CD4-positive, alpha-beta T cell (primary cell): Measurements from ENCODE around the gene KCTD20. TPM values are rescaled to one million over a fixed set of nuclear protein-coding genes. Genes with fewer than 3 reads are reported as not detected.

Source experiments
- ATAC-seq: fragments of 200-7000 bp; cut with Tn5 transposase; one replicate; pipeline ENCODE4 v1.10.0; 2022; ENCODE audit warnings: mild to moderate bottlenecking; ENCODE audit not compliant: poor library complexity
- CTCF ChIA-PET: fragments of 350-600 bp; sonication (Branson Sonifier 250); formaldehyde crosslinking; loops from one replicate; lab custom pipeline; 2021; ENCODE audit warnings: antibody characterized with exemption, inconsistent platforms; lab: Charles Lee
- POLR2A ChIA-PET: fragments of 350-600 bp; sonication (Branson Sonifier 250); formaldehyde crosslinking; loops from one replicate; lab custom pipeline; 2021; ENCODE audit warnings: antibody characterized with exemption, inconsistent platforms; lab: Charles Lee
- DNase-seq, 14 experiments: peaks; one replicate each; pipeline ENCODE4 v3.0.0-alpha.2; 2013 to 2020; ENCODE audit warnings: mixed read lengths in 2 of 14
- H3K27ac ChIP-seq, 2 donors: one replicate each; pipeline versions ENCODE4 v1.5.1 to v1.7.0; 2013; ENCODE audit warnings: low read length in 2 of 2, low read depth in 1 of 2, mild to moderate bottlenecking in 1 of 2
- H3K27me3 ChIP-seq, 2 experiments: 1 replicate in 1 of 2; 2 replicates in 1 of 2; pipeline versions ENCODE4 v1.6.1 to v1.7.0; 2013; ENCODE audit warnings: low read length in 2 of 2, control low read depth in 1 of 2, mild to moderate bottlenecking in 1 of 2, moderate library complexity in 1 of 2; ENCODE audit not compliant: insufficient read depth in 2 of 2, control insufficient read depth in 1 of 2
- H3K36me3 ChIP-seq: one replicate; pipeline ENCODE4 v1.6.1; 2013; ENCODE audit warnings: low read length, control low read depth; ENCODE audit not compliant: insufficient read depth
- H3K4me1 ChIP-seq: one replicate; pipeline ENCODE4 v1.6.1; 2013; ENCODE audit warnings: low read length, control low read depth; ENCODE audit not compliant: insufficient read depth
- H3K4me3 ChIP-seq: one replicate; pipeline ENCODE4 v1.5.1; 2013; ENCODE audit warnings: mild to moderate bottlenecking, low read length, moderate library complexity
- H3K9me3 ChIP-seq, 2 experiments: 1 replicate in 1 of 2; 2 replicates in 1 of 2; pipeline versions ENCODE4 v1.6.1 to v1.7.0; 2013; ENCODE audit warnings: low read length in 2 of 2, mild to moderate bottlenecking in 2 of 2, control low read depth in 1 of 2, moderate library complexity in 1 of 2; ENCODE audit not compliant: control insufficient read depth in 1 of 2, insufficient read depth in 1 of 2
- H3K27ac Mint-ChIP-seq: one replicate; pipeline ENCODE4 v1.8.0; 2020; ENCODE audit warnings: mixed read lengths
- H3K27me3 Mint-ChIP-seq: one replicate; pipeline ENCODE4 v1.8.0; 2021; ENCODE audit warnings: mixed read lengths
- H3K36me3 Mint-ChIP-seq: one replicate; pipeline ENCODE4 v1.8.0; 2021; ENCODE audit warnings: low read depth, mixed read lengths
- H3K4me1 Mint-ChIP-seq: one replicate; pipeline ENCODE4 v1.8.0; 2021; ENCODE audit warnings: low read depth, mixed read lengths
- H3K4me3 Mint-ChIP-seq: one replicate; pipeline ENCODE4 v1.8.0; 2020; ENCODE audit warnings: mild to moderate bottlenecking, mixed read lengths
- H3K9me3 Mint-ChIP-seq: one replicate; pipeline ENCODE4 v1.8.0; 2020; ENCODE audit warnings: mixed read lengths
- CTCF ChIP-seq: fragments of 200-600 bp; IDR thresholded peaks from one replicate; pipeline ENCODE4 v1.8.0; 2022; ENCODE audit warnings: antibody characterized with exemption, mild to moderate bottlenecking
- intact Hi-C, 2 experiments: fragments of 100-400 bp; cut with DNase I in 1 of 2; cut with micrococcal nuclease in 1 of 2; formaldehyde crosslinking; loops; one replicate each; pipeline versions ENCODE4 v1.15.1 to v1.9.0; 2023 to 2025; cut with DNase I, micrococcal nuclease
- total RNA-seq, 174 experiments: library from RNA in 2 of 174; stranded (reverse) in 2 of 174; gene quantifications; one replicate each; pipeline ENCODE4 v1.2.3 and lab custom pipeline; 2021 to 2026

The KCTD20 gene
- total RNA-seq, 2 experiments from 2014 or later, result 38.4 to 39.5 TPM

- no peak for TF ChIP-seq CTCF
- H3K9me3 ChIP-seq, result no peaks in the 10 kb centered on the region
- DNase-seq (peak in 3 of 14 experiments; percentile 43 to 72 (median 54)), ATAC-seq (peak; percentile 77)
- peaks cover 65% of the 10 kb centered on the region for H3K36me3 ChIP-seq
- Mint-ChIP-seq H3K9me3 (no peaks in the 10 kb centered on the region), H3K4me1 (peaks cover 75% of the 10 kb centered on the region), H3K27ac (peak overlapping the region; percentile 90), H3K27me3 (no peaks in the 10 kb centered on the region), H3K36me3 (peaks cover 89% of the 10 kb centered on the region), H3K4me3 (peak overlapping the region; percentile 68)
- ChIA-PET CTCF (no interaction called here), POLR2A (interaction anchor here (0.6 to 1.0 kb wide), 5 partner anchors 28 to 313 kb away, joined by 3 to 5 read pairs (median 3); no protein-coding TSS in a partner anchor)
- H3K4me1 ChIP-seq, result peaks cover 71% of the 10 kb centered on the region
- no peaks in the 10 kb centered on the region for H3K27me3 ChIP-seq
- peak overlapping the region; percentile 13 for H3K4me3 ChIP-seq
- peak overlapping the region; percentile 54 to 55 for H3K27ac ChIP-seq
- intact Hi-C loops, result loop anchor here (2.0 to 10.0 kb wide), 3 partner anchors 15 to 145 kb away; partner anchors contain the start of genes KCTD20 (in 1 of the 2) and PXT1 (in 1 of the 2)
Measured at GRCh38 chr6:36539814-36540568, 97.2 kb downstream of the KCTD20 start.

Other genes with a start within 250 kb of the KCTD20 start
- gene BRPF3, start 246.3 kb upstream of the KCTD20 start, total RNA-seq, result 10 to 100 TPM; 39.0 to 41.6 TPM
- gene PNPLA1, start 172.9 kb upstream of the KCTD20 start, total RNA-seq, result under 1 TPM in 1 of 2 experiments, not detected in 1; 0.17 TPM
- gene BNIP5, start 106.1 kb upstream of the KCTD20 start, total RNA-seq, result not detected
- gene ETV7, start 55.3 kb upstream of the KCTD20 start, total RNA-seq, result under 1 TPM; 0.33 to 0.73 TPM
- under 1 TPM; 0.55 to 0.59 TPM for gene PXT1, start 146 bp upstream of the KCTD20 start, total RNA-seq
- gene STK38, start 104.5 kb downstream of the KCTD20 start, total RNA-seq, result 10 to 100 TPM; 47.0 to 48.4 TPM
- gene SRSF3, start 151.4 kb downstream of the KCTD20 start, total RNA-seq, result 100 to 1,000 TPM; 550 to 556 TPM
- gene CDKN1A, start 235.7 kb downstream of the KCTD20 start, total RNA-seq, result 10 to 100 TPM; 98.3 to 98.6 TPM